Measurements from ENCODE around the gene CDH13. TPM values are rescaled to one million over a fixed set of nuclear protein-coding genes. Genes with fewer than 3 reads are reported as not detected.

CDH13 gene
- total RNA-seq, 1 donor from 2014 or later: 46.4 TPM

DNA sequence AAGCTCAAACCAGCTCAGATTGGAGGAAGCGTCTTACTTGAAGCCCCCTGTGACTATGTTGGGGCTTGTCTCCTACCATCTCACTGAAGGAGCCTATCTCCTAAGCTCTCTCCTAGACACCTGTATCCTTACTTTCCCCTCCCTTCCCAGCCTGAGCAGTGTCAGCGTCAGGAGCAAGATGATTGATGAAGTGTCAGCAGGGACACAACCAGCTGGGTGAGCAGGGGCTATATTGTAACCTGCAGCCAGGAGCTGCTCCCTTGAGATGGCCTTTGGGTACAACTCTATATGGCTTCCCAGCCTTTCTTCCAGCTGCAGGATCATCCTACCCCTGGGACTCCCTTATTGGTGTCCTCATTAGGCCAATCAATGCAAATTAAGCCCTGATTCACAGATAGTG lies 1097.8 kb downstream of the CDH13 start:
- no peak for DNase-seq (ENCODE audit: extremely low spot score, unreplicated experiment)
- H3K36me3 Mint-ChIP-seq: no peaks in the 10 kb centered on the region

GRCh38 chr16:83725313-83725712 lies 1098.5 kb downstream of the CDH13 start:
- TF ChIP-seq, protein P1, sequence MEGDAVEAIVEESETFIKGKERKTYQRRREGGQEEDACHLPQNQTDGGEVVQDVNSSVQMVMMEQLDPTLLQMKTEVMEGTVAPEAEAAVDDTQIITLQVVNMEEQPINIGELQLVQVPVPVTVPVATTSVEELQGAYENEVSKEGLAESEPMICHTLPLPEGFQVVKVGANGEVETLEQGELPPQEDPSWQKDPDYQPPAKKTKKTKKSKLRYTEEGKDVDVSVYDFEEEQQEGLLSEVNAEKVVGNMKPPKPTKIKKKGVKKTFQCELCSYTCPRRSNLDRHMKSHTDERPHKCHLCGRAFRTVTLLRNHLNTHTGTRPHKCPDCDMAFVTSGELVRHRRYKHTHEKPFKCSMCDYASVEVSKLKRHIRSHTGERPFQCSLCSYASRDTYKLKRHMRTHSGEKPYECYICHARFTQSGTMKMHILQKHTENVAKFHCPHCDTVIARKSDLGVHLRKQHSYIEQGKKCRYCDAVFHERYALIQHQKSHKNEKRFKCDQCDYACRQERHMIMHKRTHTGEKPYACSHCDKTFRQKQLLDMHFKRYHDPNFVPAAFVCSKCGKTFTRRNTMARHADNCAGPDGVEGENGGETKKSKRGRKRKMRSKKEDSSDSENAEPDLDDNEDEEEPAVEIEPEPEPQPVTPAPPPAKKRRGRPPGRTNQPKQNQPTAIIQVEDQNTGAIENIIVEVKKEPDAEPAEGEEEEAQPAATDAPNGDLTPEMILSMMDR (conservative IDR thresholded peaks at IDR 0.05): no peak
- H3K4me1 Mint-ChIP-seq (ENCODE audit: unreplicated experiment): no peaks in the 10 kb centered on the region
- no peak for DNase-seq (ENCODE audit: extremely low spot score, unreplicated experiment)

More for the DNA sequence above, 1097.8 kb downstream of the CDH13 start:
- Mint-ChIP-seq H3K4me1 (ENCODE audit: unreplicated experiment) (no peaks in the 10 kb centered on the region), H3K27me3 (peaks cover 14% of the 10 kb centered on the region), H3K27ac (no peak overlapping the region), H3K9me3 (peaks cover 8% of the 10 kb centered on the region), H3K4me3 (no peak overlapping the region)
- TF ChIP-seq, protein P1 (conservative IDR thresholded peaks at IDR 0.05): no peak

DNA sequence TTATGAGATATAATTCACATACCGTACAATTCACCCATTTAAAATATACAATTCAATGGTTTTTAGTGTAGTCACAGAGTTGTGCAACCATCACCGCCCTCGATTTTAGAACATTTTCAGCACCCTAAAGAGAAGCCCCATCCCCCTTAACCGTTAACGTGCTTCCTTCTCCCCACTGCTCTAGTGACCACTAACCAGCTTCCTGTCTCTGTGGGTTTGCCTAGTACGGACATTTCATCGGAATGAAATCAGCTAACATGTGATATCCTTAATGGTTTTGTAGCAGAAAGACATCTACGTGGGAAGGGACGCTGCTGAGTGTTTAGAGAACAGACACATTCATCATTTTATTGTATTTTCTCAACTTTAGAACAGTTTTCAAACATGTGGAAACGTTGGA lies 1100.2 kb downstream of the CDH13 start:
- TF ChIP-seq, protein P1 (conservative IDR thresholded peaks at IDR 0.05): no peak
- Mint-ChIP-seq H3K36me3 (no peaks in the 10 kb centered on the region), H3K4me3 (no peak overlapping the region), H3K9me3 (peaks cover 8% of the 10 kb centered on the region), H3K27ac (no peak overlapping the region), H3K4me1 (ENCODE audit: unreplicated experiment) (no peaks in the 10 kb centered on the region), H3K27me3 (peaks cover 14% of the 10 kb centered on the region)
- no peak for DNase-seq (ENCODE audit: extremely low spot score, unreplicated experiment)

More at GRCh38 chr16:83725313-83725712, 1098.5 kb downstream of the CDH13 start:
- Mint-ChIP-seq H3K4me3 (no peak overlapping the region), H3K27ac (no peak overlapping the region), H3K36me3 (no peaks in the 10 kb centered on the region), H3K27me3 (peaks cover 14% of the 10 kb centered on the region), H3K9me3 (peaks cover 8% of the 10 kb centered on the region)

DNA sequence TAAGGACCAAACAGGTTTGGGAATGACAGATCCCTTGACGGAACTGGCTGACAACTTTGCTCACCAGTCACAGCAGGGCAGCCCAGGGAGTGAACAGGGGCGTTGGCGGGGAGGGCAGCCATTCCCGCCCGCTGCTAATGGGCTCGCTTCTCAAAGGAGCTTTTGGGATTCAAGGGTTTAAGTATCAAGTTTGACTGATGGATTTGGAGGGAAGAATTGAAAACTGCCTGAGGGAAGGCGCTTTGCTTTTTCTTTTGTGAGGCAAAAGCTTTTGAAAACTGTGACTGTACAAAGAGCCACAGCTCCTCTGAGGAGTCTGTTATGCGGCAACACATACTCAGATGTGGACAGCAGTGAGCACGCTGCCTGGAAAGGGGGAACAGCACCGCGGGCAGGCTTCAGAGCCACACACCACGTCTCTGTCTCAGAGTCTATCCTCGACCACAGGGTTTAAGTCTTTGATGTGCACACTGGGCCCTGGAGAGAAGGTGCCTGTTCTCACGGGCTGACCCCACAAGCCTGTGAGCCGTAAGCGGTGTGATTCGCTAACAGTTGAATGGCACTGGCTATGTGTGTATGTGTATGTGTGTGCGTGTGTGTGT lies 1101.1 kb downstream of the CDH13 start:
- Mint-ChIP-seq H3K27ac (no peak overlapping the region), H3K4me1 (ENCODE audit: unreplicated experiment) (no peaks in the 10 kb centered on the region), H3K4me3 (no peak overlapping the region), H3K36me3 (no peaks in the 10 kb centered on the region), H3K9me3 (peaks cover 8% of the 10 kb centered on the region), H3K27me3 (peaks cover 14% of the 10 kb centered on the region)
- TF ChIP-seq, protein P1 (conservative IDR thresholded peaks at IDR 0.05): no peak
- DNase-seq (ENCODE audit: extremely low spot score, unreplicated experiment): no peak

DNA sequence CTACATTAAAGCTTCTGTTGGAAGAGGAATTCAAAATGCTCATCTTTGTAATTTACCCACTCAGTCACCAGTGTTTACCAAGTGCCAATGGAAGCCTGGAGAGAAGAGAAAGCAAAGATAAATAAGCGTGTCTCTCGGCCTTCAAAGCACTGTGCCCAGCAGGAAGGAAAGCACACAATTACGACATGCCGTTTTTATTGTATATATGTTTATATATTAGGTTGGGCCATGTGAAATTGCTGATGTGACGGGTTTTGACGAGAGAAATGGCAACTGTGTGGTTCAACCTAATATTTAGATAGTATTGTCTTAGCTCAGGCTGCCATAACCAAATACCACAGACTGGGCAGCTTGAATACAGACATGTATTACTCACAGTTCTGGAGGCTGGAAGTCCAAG lies 1101.7 kb downstream of the CDH13 start:
- no peak overlapping the region for H3K27ac Mint-ChIP-seq
- H3K36me3 Mint-ChIP-seq: no peaks in the 10 kb centered on the region
- no peak overlapping the region for H3K4me3 Mint-ChIP-seq
- no peaks in the 10 kb centered on the region for H3K4me1 Mint-ChIP-seq (ENCODE audit: unreplicated experiment)
- no peak for DNase-seq (ENCODE audit: extremely low spot score, unreplicated experiment)
- peaks cover 12% of the 10 kb centered on the region for H3K27me3 Mint-ChIP-seq
- peaks cover 8% of the 10 kb centered on the region for H3K9me3 Mint-ChIP-seq
- TF ChIP-seq, protein P1 (conservative IDR thresholded peaks at IDR 0.05): no peak
